CD4-positive, alpha-beta T cell treated with Interleukin-21 for 1 hour (primary cell): ENCODE data around the gene KREMEN2.

Experiments used
- DNase-seq: peaks from one replicate; pipeline ENCODE4 v3.0.0-alpha.2; 2020

Gene KREMEN2

GRCh38 chr16:2981177-2981898 is 17.3 kb downstream of the KREMEN2 start:
- no peak for DNase-seq

- DNase-seq, result no peak
Observed at GRCh38 chr16:2981899-2982250, 17.8 kb downstream of the KREMEN2 start.

- DNase-seq, result no peak
Observed at GRCh38 chr16:2982402-2982801, 18.3 kb downstream of the KREMEN2 start.

DNA sequence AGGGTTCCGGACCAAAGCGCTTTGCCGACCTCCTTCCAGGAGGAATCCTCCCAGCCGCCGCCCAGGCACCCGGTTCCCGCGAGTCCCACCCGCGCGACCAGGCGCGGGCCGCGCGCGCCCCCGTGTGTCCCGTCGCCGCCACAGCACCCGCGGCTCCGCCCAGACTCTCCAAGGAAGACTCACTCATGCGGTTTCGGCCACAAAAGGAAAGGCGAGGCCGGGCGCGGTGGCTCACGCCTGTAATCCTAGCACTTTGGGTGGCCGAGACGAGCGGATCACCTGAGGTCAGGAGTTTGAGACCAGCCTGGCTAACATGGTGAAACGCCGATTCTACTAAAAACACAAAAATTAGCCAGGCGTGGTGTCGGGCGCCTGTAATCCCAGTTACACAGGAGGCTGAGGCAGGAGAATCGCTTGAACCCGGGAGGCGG is 19.6 kb downstream of the KREMEN2 start:
- peak; percentile 69 for DNase-seq

DNA sequence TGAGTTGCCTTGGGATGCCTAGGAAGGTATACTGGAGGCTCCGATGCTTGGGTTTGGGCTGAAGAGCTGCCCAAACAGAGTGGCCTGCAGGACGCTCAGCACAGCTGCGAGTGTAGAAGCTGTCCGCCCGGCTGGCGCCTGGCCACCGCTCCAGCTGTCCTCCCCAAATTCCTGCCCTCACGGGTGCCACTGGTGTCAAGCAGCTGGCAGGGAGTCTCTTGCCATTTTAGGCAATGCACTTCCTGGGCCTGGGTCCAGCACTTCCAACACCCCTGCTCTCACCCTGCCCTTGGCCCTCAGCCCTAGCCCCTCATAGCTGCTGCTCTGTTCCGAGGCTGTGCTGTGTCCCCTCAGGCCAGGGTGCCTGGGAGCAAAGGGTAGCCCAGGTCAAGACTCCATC is 21.4 kb downstream of the KREMEN2 start:
- no peak for DNase-seq

- no peak for DNase-seq
Observed at GRCh38 chr16:2985893-2986355, 21.8 kb downstream of the KREMEN2 start.

DNA sequence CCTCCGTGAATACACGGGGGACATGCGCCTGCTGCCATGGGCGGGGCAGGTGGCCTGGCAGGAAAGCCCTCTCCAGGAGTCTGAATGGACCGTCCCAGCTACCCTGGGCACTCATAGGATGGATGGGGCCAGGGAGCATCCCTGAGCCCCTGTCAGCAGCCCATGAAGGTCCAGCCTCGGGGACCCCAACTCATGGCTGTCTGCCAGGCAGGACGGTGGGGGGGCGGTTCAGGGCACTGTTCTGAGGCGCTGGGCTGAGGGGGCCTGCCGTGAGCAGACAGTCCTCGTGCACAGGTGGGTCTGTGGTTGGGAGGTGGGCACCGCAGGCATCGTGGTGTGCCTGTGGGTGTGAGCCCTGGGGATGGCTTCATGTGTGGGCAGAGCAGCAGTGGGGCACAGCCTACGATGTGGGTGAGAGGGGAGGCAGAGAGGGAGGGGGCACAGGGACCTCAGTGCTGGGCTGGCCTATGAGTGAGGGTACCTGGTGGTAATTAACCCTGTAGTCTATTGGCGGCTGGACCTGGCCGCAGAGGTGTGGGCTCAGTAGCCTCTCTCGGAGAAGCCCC is 22.6 kb downstream of the KREMEN2 start:
- DNase-seq, result no peak

DNA sequence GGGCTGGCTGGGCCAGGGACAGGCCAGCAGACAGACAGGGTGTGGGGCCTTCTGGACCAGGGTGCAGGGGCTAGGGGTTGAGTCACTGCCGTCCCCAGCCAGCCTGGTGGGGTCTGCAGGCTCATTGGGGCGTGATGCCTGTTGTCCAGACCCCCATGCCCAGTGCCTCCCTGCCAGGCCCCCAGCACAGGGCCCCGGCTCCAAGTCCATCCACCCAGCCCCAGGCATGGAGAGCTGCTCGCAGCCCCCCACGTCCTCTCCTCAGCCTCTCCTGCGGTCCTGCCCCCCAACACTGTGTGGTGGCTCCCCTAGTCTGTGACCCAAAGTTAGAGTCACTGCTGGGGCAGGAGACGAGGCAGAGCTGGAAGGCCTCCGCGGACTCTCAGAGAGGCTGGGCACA is 23.2 kb downstream of the KREMEN2 start:
- DNase-seq, result no peak

DNA sequence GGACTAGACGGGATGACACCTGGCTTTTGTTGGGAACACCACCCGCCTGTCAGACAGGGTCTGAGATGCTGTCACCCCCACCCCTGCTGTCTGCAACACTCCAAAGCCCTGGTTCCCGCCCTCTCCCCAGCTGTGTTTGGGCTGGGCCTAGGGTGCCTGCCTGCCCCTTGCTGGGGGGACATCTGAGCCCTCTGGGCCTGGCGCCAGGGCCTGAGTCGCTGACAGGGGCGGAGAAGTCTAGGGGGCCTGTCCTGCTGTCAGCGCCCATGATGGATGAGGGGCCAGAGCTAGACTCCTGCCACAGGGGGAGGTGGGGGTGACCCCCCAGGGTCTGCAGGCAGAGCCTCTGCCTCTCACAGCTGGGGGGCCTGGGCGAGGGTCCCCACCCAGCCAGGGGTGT is 23.8 kb downstream of the KREMEN2 start:
- DNase-seq, result no peak

DNA sequence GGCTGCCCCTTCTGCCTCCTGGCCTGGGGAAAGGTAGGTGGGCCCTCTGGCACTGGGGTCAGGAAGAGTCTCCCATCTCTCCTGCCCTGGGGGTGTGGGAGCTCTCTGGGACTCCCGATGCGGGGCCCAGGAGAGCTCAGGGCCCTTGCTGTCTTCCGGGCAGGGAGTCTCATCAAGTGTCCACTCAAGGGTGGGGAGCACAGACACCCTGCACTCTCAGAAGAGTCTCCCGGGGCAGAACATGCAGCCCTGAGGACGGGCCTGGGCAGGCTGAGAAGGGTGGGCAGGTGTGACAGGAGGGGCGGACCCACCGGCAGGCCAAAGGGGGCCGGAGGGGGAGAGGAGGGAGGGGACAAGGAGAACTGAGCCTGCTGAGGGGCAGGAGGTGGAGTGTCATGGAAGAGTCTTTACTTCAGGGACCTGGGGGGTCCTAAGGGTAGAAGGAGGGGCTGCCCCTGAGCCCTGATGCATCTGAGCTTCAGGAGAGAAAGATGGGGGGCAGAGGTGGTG is 24.6 kb downstream of the KREMEN2 start:
- no peak for DNase-seq

DNA sequence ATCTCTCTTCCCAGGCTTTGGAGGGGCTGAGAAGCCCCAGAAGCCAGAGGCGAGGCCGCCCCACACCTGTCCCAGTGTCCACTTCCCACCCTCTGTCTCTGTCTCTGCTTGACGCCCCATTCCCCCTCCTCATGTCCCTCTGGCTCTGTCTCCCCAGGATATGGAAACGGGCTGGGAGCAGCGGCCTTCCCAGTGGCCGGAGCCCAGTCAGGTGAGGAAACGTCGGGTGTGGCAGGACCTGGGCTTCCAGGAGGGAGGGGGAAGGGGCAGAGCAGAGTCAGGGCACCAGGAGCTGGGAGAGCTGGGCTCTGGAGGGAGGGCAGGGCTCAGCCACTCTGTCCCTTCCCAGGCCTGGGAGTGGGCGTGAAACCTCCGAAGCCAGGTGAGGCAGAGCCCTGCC is 26.8 kb downstream of the KREMEN2 start:
- no peak for DNase-seq

- no peak for DNase-seq
Observed at GRCh38 chr16:2991566-2992261, 27.6 kb downstream of the KREMEN2 start.

DNA sequence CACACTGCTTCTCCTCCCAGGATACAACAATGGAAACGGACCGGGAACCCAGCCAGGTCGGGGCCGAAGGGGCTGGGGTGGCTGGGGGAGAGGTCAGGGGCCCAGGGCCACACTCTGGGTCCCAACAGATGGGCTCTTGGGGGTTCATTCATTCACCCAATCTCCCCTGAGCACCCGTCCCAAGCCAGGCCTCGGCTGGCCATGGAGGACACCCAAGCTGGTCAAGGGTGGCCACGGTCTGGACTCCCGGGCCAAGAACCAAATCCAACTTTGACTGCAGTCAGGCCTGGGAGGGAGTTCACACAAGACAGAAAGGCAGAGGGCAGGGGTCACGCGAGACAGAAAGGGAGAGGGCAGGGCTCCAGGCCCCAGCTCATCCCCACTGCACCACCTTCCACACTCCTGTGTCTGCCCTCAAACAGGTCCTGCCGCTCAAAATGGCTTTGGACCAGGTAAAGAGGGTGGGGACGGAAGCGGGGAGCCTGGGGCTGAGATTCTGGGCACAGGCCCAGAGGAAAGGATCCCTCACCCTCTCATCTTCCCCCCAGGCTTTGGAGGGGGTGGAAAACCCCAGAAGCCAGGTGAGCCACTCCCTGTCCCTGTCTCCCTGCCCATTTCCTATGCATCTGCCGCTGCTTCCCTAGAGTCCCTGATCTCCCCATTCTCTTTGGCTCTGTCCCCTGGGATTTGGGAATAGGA is 28.5 kb downstream of the KREMEN2 start:
- DNase-seq, result no peak

GRCh38 chr16:2996298-2996697 is 32.2 kb downstream of the KREMEN2 start:
- DNase-seq, result no peak

GRCh38 chr16:2999929-3000328 is 35.9 kb downstream of the KREMEN2 start:
- DNase-seq, result no peak

DNA sequence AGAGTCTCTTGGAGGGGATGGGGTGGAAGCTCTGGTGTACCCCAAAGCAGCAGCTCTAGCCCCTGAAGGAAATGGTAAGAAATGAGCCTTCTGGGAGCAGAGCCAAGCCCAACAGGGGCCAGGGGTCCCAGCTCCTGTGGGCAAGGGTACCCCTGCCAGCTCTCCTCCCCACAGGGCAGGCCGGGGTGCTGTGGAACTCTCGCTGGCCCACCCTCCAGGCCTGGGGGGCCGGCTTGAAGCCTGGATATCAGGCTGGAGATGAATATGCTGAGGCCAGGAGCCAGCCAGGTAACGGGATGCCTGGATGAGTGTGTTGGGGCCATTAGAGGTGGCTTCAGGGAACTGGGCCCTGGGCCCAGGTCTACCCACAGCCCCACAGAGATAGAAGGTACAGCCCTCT is 36.5 kb downstream of the KREMEN2 start:
- no peak for DNase-seq

- DNase-seq, result no peak
Observed at GRCh38 chr16:3001316-3001715, 37.2 kb downstream of the KREMEN2 start.

DNA sequence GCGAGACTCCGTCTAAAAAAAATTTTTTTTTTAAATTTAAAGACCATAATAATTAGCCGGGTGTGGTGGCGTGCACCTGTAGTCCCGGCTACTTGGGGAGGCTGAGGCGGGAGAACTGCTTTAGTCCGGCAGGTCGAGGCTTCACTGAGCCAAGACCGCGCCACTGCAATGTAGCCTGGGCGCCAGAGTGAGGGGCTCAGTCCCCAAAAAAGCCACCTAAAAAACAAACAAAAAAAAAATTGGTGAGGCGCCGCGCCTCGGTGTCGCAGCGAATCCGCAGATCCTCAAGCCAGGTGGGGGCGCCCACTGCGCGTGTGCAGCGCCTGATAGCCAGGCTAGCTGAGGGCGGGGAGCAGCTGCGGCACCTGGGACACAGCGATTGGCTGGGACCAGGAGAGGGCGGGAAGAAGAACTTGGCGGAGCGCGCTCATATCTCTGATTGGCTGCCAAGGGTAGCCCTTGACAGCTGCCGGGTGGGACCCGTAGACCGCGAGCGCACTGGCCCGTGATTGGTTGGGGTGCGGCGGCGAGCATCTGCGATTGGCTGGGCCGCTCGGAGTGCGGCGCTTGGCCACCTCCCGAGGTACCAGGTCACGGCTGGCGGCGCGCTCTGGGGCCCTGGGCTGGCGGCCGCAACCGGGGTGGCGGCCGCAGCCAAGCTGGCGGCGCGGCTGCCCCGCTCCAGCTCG is 39.7 kb downstream of the KREMEN2 start:
- DNase-seq, result peak; percentile 99

- no peak for DNase-seq
Observed at GRCh38 chr16:3004319-3004718, 40.2 kb downstream of the KREMEN2 start.

DNA sequence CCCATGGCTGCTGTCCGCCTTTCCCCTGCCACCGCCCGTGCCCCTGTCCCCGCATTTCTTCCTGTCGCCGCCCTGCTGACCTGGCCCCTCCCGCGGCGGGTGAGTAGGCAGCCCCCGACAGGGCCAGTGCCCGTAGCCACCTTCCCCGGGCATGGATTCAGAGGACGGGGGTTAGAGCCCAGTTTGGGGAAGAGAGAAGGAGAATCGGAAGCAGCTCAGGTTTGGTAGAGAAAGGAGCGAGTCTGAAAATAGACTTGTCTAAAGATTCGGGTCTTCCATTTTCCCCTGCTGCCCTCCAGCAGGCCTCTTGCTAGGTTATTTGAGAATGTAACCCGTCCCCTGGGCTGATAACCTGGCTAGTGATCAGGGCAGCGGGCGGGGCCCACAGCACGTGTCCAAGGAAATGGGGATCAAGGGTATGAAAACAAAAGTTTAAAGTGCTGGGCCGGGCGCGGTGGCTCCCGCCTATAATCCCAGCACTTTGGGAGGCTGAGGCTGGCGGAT is 40.8 kb downstream of the KREMEN2 start:
- no peak for DNase-seq

- DNase-seq, result no peak
Observed at GRCh38 chr16:3007059-3007956, 43.2 kb downstream of the KREMEN2 start.
